H1 (cell line): ENCODE measurements around the gene TCF4.

Source experiments
- CBX5 ChIP-seq: fragments of 300-800, 300-1000 bp; sonication (generic); IDR thresholded peaks from 2 replicates; pipeline ENCODE4 v1.7.1; 2016; ENCODE audit warnings: antibody characterized with exemption, low read length, low read depth
- CEBPB ChIP-seq: IDR thresholded peaks from 2 replicates; pipeline ENCODE4 v1.6.1; 2012; ENCODE audit warnings: low read depth, low read length
- EZH2 ChIP-seq: fragments of 200-600 bp; sonication (generic); IDR thresholded peaks from 2 replicates; pipeline ENCODE4 v1.7.1; 2012; ENCODE audit warnings: low read depth, mild to moderate bottlenecking, moderate library complexity, low read length, inconsistent platforms; ENCODE audit not compliant: severe bottlenecking
- SAP30 ChIP-seq: fragments of 300-600 bp; sonication (generic); IDR thresholded peaks from 2 replicates; pipeline ENCODE4 v1.7.1; 2012; ENCODE audit warnings: low read length, moderate library complexity, mild to moderate bottlenecking, inconsistent platforms; ENCODE audit not compliant: insufficient read depth, insufficient replicate concordance

DNA sequence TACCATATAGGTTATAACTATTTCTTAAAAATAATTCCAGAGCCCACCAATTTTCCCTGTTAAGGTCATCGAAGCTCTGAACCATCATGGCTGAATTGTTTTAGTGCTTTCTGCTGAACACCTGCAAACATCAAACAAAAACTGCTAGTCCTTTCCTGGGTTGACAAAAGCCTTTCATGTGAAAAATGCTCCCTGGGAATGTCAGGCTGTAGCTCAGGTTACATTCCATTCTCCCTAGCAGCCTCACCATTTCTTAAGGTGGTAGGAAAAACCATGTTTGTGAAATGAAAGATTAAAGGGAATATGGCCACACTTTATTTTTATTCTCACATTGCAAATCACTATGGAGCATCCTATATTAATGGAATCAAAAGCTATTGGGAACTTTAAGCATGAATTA is 5.7 kb downstream of the TCF4 start:
- TF ChIP-seq CEBPB: no peak
- no peak for TF ChIP-seq EZH2
- no peak for TF ChIP-seq CBX5
- no peak for TF ChIP-seq SAP30
